ENCODE data around the gene ID4. TPM values are rescaled to one million over a fixed set of nuclear protein-coding genes. Genes with fewer than 3 reads are reported as not detected.

The ID4 gene
- total and polyA plus RNA-seq, 2 donors (not counting 1 experiment from before 2014, with no cell fraction given): not detected

GRCh38 chr6:19831358-19831757 is 5.8 kb upstream of the ID4 start:
- TF ChIP-seq EZH2 (IDR thresholded peaks at IDR 0.05; ENCODE audit: borderline replicate concordance, insufficient read depth, low read depth, low read length, poor library complexity, severe bottlenecking): no peak
- no peak for TF ChIP-seq CTCF (IDR thresholded peaks at IDR 0.05)
- no peak for ATAC-seq (ENCODE audit: low read depth)
- H3K36me3 ChIP-seq (replicated peaks in 1 of 2; ENCODE audit: control extremely low read depth in 1 of 2, control insufficient read depth in 1 of 2, extremely low read depth in 1 of 2, insufficient read depth in 2 of 2, low read length in 1 of 2): no peaks in the 10 kb centered on the region
- H3K4me3 ChIP-seq (ENCODE audit: control extremely low read depth in 1 of 5, extremely low read depth in 1 of 5, insufficient read depth in 1 of 5, low read depth in 2 of 5, low read length in 4 of 5): no peak overlapping the region
- H3K4me2 ChIP-seq (replicated peaks; ENCODE audit: low read depth, low read length, poor library complexity, severe bottlenecking): no peak overlapping the region
- ChIA-PET CTCF (no interaction called here), POLR2A (no interaction called here)
- no peak overlapping the region for H3K27ac ChIP-seq (ENCODE audit: low read length in 2 of 2)
- H4K20me1 ChIP-seq (ENCODE audit: control insufficient read depth, insufficient read depth, low read length, poor library complexity, severe bottlenecking): no peaks in the 10 kb centered on the region
- H3K9me3 Mint-ChIP-seq (ENCODE audit: insufficient read depth): peaks cover 7% of the 10 kb centered on the region
- no peak overlapping the region for H3K9ac ChIP-seq (ENCODE audit: low read length)
- H3K9me3 ChIP-seq (ENCODE audit: control extremely low read depth in 1 of 3, control insufficient read depth in 2 of 3, insufficient read depth in 1 of 3, low read length in 2 of 3): no peaks in the 10 kb centered on the region
- no peak for DNase-seq
- H3K27ac Mint-ChIP-seq: no peak overlapping the region
- peaks cover 19% of the 10 kb centered on the region for H3K27me3 Mint-ChIP-seq
- no peaks in the 10 kb centered on the region for H3K79me2 ChIP-seq (ENCODE audit: control insufficient read depth, insufficient read depth, low read length)
- H3K4me1 Mint-ChIP-seq: no peaks in the 10 kb centered on the region
- intact Hi-C loops (cut with micrococcal nuclease): no loop called here
- no peaks in the 10 kb centered on the region for H3K4me1 ChIP-seq (ENCODE audit: control insufficient read depth in 2 of 2, insufficient read depth in 2 of 2, low read length in 2 of 2)
- no peak overlapping the region for H2AFZ ChIP-seq (ENCODE audit: insufficient read depth, low read depth, low read length, poor library complexity, severe bottlenecking)
- no peak overlapping the region for H3K4me3 Mint-ChIP-seq
- no CpG with 5 or more reads among the region's 1 CpG for WGBS (ENCODE audit: insufficient coverage)
- H3K27me3 ChIP-seq (replicated peaks in 1 of 4; ENCODE audit: control extremely low read depth in 1 of 4, control insufficient read depth in 3 of 4, insufficient read depth in 4 of 4, low read length in 3 of 4): peaks cover 0 to 5% (median 4%) of the 10 kb centered on the region in 4 experiments

- no peak overlapping the region for H3K27ac ChIP-seq (ENCODE audit: low read length in 2 of 2)
- intact Hi-C loops (cut with micrococcal nuclease): no loop called here
- H3K9ac ChIP-seq (ENCODE audit: low read length): no peak overlapping the region
- no peak overlapping the region for H3K27ac Mint-ChIP-seq
- no peak for TF ChIP-seq CTCF (IDR thresholded peaks at IDR 0.05)
- no peak for TF ChIP-seq EZH2 (IDR thresholded peaks at IDR 0.05; ENCODE audit: borderline replicate concordance, insufficient read depth, low read depth, low read length, poor library complexity, severe bottlenecking)
- H3K36me3 ChIP-seq (replicated peaks in 1 of 2; ENCODE audit: control extremely low read depth in 1 of 2, control insufficient read depth in 1 of 2, extremely low read depth in 1 of 2, insufficient read depth in 2 of 2, low read length in 1 of 2): no peaks in the 10 kb centered on the region
- H3K79me2 ChIP-seq (ENCODE audit: control insufficient read depth, insufficient read depth, low read length): no peaks in the 10 kb centered on the region
- H2AFZ ChIP-seq (ENCODE audit: insufficient read depth, low read depth, low read length, poor library complexity, severe bottlenecking): no peak overlapping the region
- DNase-seq (no peak), ATAC-seq (ENCODE audit: low read depth) (no peak)
- peaks cover 6% of the 10 kb centered on the region for H3K4me1 Mint-ChIP-seq
- H3K9me3 ChIP-seq (ENCODE audit: control extremely low read depth in 1 of 3, control insufficient read depth in 2 of 3, insufficient read depth in 1 of 3, low read length in 2 of 3): peaks cover 0 to 14% (median 0%) of the 10 kb centered on the region in 3 donors
- no peak overlapping the region for H3K4me3 Mint-ChIP-seq
- peaks cover 0 to 16% (median 5%) of the 10 kb centered on the region in 4 experiments for H3K27me3 ChIP-seq (replicated peaks in 1 of 4; ENCODE audit: control extremely low read depth in 1 of 4, control insufficient read depth in 3 of 4, insufficient read depth in 4 of 4, low read length in 3 of 4)
- ChIA-PET CTCF (no interaction called here), POLR2A (no interaction called here)
- H3K9me3 Mint-ChIP-seq (ENCODE audit: insufficient read depth): peaks cover 3% of the 10 kb centered on the region
- no peaks in the 10 kb centered on the region for H4K20me1 ChIP-seq (ENCODE audit: control insufficient read depth, insufficient read depth, low read length, poor library complexity, severe bottlenecking)
- peaks cover 29% of the 10 kb centered on the region for H3K27me3 Mint-ChIP-seq
- H3K4me2 ChIP-seq (replicated peaks; ENCODE audit: low read depth, low read length, poor library complexity, severe bottlenecking): no peak overlapping the region
- no peak overlapping the region for H3K4me3 ChIP-seq (ENCODE audit: control extremely low read depth in 1 of 5, extremely low read depth in 1 of 5, insufficient read depth in 1 of 5, low read depth in 2 of 5, low read length in 4 of 5)
- WGBS (ENCODE audit: insufficient coverage): 98% methylated on average over 5 of the region's 5 CpGs
- H3K4me1 ChIP-seq (ENCODE audit: control insufficient read depth in 2 of 2, insufficient read depth in 2 of 2, low read length in 2 of 2): peaks cover 4 to 7% of the 10 kb centered on the region in 2 donors
Observed at GRCh38 chr6:19833947-19834346, 3.2 kb upstream of the ID4 start.

Measured in B cell (primary cell).